ENCODE results near the gene FARP1.

FARP1 gene

GRCh38 chr13:98182589-98182988 lies 39.7 kb downstream of the FARP1 start:
- DNase-seq (ENCODE audit: insufficient read length, low spot score) (no peak), FAIRE-seq (no peak)
- no peak for TF ChIP-seq CTCF (IDR thresholded peaks at IDR 0.05; ENCODE audit: insufficient read depth, missing control alignments)

GRCh38 chr13:98184792-98185191 lies 41.9 kb downstream of the FARP1 start:
- DNase-seq (ENCODE audit: insufficient read length, low spot score) = no peak
- FAIRE-seq = no peak
- TF ChIP-seq CTCF (IDR thresholded peaks at IDR 0.05; ENCODE audit: insufficient read depth, missing control alignments) = no peak

- DNase-seq (ENCODE audit: insufficient read length, low spot score) (no peak), FAIRE-seq (no peak)
- no peak for TF ChIP-seq CTCF (IDR thresholded peaks at IDR 0.05; ENCODE audit: insufficient read depth, missing control alignments)
Observed at GRCh38 chr13:98187155-98187964, 44.5 kb downstream of the FARP1 start.

- DNase-seq (ENCODE audit: insufficient read length, low spot score) (no peak), FAIRE-seq (no peak)
- no peak for TF ChIP-seq CTCF (IDR thresholded peaks at IDR 0.05; ENCODE audit: insufficient read depth, missing control alignments)
Observed at GRCh38 chr13:98187965-98188261, 45.0 kb downstream of the FARP1 start.

- FAIRE-seq (no peak), DNase-seq (ENCODE audit: insufficient read length, low spot score) (no peak)
- TF ChIP-seq CTCF (IDR thresholded peaks at IDR 0.05; ENCODE audit: insufficient read depth, missing control alignments) = no peak
Observed at GRCh38 chr13:98188544-98189166, 45.8 kb downstream of the FARP1 start.

GRCh38 chr13:98189841-98190505 lies 47.1 kb downstream of the FARP1 start:
- no peak for FAIRE-seq
- no peak for DNase-seq (ENCODE audit: insufficient read length, low spot score)

More at GRCh38 chr13:98189841-98190505, 47.1 kb downstream of the FARP1 start:
- TF ChIP-seq CTCF (IDR thresholded peaks at IDR 0.05; ENCODE audit: insufficient read depth, missing control alignments) = no peak
